ENCODE results near the gene USP37.
A peak's percentile ranks its signal among the peaks of the same experiment; 100 is the strongest.

The USP37 gene

DNA sequence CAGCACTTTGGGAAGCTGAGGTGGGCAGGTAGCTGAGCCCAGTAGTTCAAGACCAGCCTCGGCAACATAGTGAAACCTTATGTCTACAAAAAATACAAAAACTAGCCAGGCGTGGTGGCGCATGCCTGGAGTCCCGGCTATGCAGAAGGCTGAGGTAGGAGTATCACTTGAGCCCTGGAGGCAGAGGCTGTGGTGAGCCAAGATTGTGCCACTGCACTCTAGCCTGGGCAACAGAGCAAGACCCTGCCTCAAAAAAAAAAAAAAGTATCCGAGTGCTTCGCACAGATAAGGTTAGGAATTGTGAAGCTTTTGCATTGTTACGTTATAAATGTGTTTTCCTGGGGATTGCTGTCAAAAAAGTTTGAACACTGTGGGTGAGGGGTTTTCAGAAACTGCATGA is 164.3 kb downstream of the USP37 start:
- Mint-ChIP-seq H3K27me3 (ENCODE audit: low read depth, poor library complexity) (peaks cover 8% of the 10 kb centered on the region), H3K4me1 (peaks cover 33% of the 10 kb centered on the region), H3K4me3 (peak overlapping the region; percentile 32), H3K27ac (no peak overlapping the region), H3K36me3 (ENCODE audit: low read depth) (peaks cover 17% of the 10 kb centered on the region), H3K9me3 (no peaks in the 10 kb centered on the region)
- TF ChIP-seq, protein P1, sequence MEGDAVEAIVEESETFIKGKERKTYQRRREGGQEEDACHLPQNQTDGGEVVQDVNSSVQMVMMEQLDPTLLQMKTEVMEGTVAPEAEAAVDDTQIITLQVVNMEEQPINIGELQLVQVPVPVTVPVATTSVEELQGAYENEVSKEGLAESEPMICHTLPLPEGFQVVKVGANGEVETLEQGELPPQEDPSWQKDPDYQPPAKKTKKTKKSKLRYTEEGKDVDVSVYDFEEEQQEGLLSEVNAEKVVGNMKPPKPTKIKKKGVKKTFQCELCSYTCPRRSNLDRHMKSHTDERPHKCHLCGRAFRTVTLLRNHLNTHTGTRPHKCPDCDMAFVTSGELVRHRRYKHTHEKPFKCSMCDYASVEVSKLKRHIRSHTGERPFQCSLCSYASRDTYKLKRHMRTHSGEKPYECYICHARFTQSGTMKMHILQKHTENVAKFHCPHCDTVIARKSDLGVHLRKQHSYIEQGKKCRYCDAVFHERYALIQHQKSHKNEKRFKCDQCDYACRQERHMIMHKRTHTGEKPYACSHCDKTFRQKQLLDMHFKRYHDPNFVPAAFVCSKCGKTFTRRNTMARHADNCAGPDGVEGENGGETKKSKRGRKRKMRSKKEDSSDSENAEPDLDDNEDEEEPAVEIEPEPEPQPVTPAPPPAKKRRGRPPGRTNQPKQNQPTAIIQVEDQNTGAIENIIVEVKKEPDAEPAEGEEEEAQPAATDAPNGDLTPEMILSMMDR (IDR thresholded peaks at IDR 0.05), result no peak
- no peak for DNase-seq

DNA sequence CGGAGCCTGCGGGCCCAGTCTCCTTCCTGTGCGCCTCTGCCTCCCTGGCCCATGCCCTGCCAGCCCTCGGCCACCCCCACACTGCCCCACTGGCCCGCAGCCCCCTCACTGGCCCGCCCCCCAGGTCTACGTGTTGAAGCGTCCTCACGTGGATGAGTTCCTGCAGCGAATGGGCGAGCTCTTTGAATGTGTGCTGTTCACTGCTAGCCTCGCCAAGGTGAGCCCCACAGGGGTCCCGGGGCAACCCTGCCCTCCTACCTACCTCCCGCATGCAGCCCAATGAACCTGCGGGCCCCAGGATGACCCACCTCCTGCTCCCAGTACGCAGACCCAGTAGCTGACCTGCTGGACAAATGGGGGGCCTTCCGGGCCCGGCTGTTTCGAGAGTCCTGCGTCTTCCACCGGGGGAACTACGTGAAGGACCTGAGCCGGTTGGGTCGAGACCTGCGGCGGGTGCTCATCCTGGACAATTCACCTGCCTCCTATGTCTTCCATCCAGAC is 165.2 kb downstream of the USP37 start:
- H3K4me1 Mint-ChIP-seq, result peaks cover 33% of the 10 kb centered on the region
- DNase-seq, result no peak
- H3K27ac Mint-ChIP-seq, result no peak overlapping the region
- TF ChIP-seq, protein P1 (IDR thresholded peaks at IDR 0.05), result no peak
- H3K4me3 Mint-ChIP-seq, result no peak overlapping the region
- H3K27me3 Mint-ChIP-seq (ENCODE audit: low read depth, poor library complexity), result peaks cover 14% of the 10 kb centered on the region
- no peaks in the 10 kb centered on the region for H3K9me3 Mint-ChIP-seq
- peaks cover 17% of the 10 kb centered on the region for H3K36me3 Mint-ChIP-seq (ENCODE audit: low read depth)

DNA sequence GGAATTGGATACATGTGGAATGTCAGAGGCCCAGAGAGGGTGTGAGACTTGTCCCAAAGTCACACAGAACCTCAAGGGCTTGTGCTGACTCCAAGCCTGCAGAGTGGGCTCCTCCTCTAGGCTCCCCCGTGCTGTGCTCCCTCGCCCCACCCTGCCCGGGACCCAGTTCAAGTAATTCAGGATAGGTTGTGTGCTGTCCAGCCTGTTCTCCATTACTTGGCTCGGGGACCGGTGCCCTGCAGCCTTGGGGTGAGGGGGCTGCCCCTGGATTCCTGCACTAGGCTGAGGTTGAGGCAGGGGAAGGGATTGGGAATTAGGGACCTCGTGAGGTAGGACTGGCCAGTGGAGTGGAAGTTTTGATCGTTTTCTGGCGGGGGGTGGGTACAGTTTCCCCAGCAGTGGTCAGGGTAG is 165.7 kb downstream of the USP37 start:
- Mint-ChIP-seq H3K27ac (no peak overlapping the region), H3K27me3 (ENCODE audit: low read depth, poor library complexity) (peaks cover 19% of the 10 kb centered on the region), H3K4me3 (no peak overlapping the region), H3K4me1 (peaks cover 38% of the 10 kb centered on the region), H3K36me3 (ENCODE audit: low read depth) (peaks cover 17% of the 10 kb centered on the region), H3K9me3 (no peaks in the 10 kb centered on the region)
- DNase-seq, result no peak
- TF ChIP-seq, protein P1 (IDR thresholded peaks at IDR 0.05), result no peak

DNA sequence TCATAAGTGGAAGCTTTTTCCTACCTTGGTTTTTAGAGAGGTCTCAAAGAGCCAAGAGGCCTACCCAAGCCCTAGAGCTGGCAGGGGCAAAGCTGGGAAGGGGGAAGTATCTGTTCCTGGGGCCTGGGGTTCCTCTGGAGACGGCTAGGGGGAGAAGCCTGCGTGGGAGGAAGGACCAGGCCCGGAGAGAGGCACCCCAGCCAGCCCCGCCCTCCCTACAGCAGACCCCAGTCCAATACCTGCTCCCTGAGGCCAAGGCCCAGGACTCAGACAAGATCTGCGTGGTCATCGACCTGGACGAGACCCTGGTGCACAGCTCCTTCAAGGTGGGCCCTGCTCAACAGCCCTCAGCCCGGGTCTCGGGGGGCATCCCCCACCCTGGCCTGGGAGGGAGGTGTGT is 166.3 kb downstream of the USP37 start:
- TF ChIP-seq, protein P1 (IDR thresholded peaks at IDR 0.05), result no peak
- Mint-ChIP-seq H3K4me3 (no peak overlapping the region), H3K9me3 (no peaks in the 10 kb centered on the region), H3K27ac (no peak overlapping the region), H3K27me3 (ENCODE audit: low read depth, poor library complexity) (peaks cover 22% of the 10 kb centered on the region), H3K4me1 (peaks cover 38% of the 10 kb centered on the region), H3K36me3 (ENCODE audit: low read depth) (peaks cover 17% of the 10 kb centered on the region)
- no peak for DNase-seq

DNA sequence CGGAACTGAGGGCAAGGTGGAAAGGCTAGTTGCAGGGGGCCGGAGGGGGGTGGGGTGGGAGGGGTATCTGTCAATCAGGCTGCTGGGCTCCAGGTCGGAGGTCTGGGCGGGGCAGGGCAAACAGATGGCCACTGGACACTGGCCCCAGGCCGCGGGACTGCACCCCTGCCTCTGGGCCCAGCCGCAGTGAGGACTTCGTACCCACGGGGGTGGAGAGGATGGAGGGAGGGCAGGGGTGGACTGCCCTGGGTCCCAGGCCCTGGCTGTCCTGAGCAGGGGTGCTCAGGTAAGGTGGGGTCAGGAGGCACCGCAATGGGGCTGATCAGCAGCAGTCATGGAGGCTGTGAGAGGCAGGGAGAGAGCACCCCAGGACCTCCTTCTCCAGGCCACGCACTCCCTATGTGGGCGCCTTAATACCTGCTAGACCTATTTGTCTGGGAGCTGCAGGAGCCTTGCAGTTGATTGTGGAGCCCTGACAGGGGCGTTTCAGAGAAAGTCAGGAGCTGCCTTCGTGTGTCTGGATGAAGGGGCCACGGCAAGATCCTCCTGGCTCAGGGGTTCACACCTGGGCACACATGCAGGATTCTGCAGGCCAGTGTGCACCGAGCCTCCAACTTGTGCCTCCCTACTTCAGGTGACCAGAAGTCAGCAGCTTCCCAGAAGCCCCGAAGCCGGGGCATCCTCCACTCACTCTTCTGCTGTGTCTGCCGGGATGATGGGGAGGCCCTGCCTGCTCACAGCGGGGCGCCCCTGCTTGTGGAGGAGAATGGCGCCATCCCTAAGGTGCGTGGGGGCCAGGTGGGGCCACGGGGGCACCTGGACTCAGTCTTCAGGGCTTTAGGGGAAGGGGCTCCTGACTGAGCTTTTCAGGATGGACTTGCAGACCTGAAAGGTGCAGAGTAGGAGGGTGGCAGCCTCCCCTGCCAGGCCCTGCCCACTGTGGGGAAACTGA is 166.9 kb downstream of the USP37 start:
- H3K4me3 Mint-ChIP-seq, result peak overlapping the region; percentile 94
- TF ChIP-seq, protein P1 (IDR thresholded peaks at IDR 0.05), result no peak
- peaks cover 29% of the 10 kb centered on the region for H3K27me3 Mint-ChIP-seq (ENCODE audit: low read depth, poor library complexity)
- no peaks in the 10 kb centered on the region for H3K9me3 Mint-ChIP-seq
- H3K27ac Mint-ChIP-seq, result no peak overlapping the region
- H3K4me1 Mint-ChIP-seq, result peaks cover 42% of the 10 kb centered on the region
- DNase-seq, result peak; percentile 44
- H3K36me3 Mint-ChIP-seq (ENCODE audit: low read depth), result peaks cover 17% of the 10 kb centered on the region
